Stimulated activated CD8-positive, alpha-beta memory T cell treated with anti-CD3 and anti-CD28 coated beads, Interleukin-4, amount 100 ng/mL, for 48 hours (primary cell): ENCODE results near the gene HOXC13.

Source experiments
- DNase-seq: peaks from one replicate; pipeline ENCODE4 v3.0.0-alpha.2; 2020

The HOXC13 gene

DNA sequence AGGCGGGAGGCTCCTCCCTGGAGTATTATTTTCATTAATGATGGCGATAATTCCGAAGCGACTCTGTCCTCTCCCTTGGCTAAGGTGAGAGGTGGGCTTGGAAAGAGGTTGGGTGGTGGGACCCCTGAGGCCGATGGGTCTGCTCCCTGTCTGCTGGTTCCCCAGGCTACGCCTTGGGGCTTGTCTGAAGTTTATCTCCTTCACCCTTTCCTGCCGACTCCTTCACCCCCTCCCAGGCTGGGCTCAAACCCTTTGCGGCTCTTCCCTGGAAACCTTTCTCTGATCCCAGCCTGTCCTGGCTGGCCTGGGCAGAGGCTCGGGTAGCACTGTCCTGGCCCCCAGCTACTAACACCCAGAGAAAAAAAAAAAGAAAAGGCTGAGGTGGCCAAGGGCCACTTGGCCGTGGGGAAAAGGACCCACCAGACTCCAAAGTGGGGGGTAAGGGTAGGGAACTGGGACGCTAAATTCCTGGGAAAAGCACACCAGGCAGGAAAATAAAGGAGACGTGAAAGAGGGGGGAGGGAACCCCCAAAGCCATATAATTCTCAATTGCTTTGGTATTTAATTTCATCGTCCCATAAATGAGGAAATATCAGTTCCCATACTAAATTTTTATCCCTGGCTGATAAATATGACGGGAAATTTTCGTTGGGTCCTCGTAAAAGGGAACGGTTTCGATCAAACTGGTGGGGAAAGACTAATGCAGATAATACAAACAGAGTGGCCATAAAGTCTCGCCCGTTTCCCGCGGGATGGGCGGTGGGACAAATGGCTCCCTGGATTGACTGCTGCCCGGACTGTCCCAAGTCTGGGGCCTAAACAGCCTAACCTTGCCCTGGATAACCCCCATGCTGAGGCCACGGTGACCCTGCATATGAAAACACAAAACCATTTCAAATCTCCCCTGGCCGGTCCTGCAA lies 44.3 kb downstream of the HOXC13 start:
- no peak for DNase-seq

DNA sequence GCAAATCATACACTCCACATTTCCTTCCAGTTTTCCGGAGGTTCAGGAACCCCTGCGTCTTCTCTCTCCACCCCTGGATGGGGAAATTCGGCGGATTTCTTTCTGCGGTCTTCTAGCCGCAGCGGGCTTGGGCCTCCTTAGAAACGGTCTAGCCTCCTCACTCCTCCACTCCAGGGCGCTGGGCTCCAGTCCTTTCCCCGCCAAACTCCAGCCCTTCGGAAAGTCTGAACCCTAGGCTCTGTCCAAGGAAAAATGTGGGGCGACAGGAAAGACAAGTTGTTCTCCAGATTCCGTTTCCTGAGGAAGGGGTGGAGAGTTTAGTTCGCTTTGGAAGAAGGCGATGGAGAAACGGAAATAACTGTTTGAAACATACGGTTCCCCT lies 44.9 kb downstream of the HOXC13 start:
- no peak for DNase-seq

DNA sequence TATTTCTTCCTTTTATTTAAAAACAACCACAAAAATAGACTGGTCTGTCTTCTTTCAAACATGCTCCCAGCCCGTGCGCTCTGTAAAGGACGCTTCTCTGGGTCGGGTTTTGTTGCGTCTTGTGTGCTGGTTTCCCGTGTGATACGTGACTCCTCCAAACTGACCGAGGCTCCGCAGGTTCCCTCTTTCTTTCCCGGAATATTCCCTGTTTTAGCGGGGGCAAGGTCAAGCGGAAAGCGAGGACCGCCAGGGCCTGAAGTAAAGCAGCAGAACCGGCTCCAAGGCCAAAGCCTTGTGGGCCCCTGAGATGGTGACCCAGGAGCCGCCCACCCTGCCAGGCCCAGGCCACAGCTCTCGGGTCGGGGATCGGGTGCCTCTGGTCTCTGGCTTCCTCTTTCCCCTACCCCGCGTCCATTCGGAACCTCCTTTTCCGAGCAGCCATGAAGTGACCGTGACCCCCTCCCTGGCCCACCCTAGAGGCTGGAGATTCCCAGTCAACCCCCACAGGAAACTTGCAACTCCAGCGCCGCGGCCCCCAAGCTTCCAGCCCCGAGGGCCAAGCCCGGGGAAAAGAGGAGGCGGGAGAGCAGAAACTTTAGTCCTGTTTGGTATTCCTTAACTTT lies 45.4 kb downstream of the HOXC13 start:
- no peak for DNase-seq

DNA sequence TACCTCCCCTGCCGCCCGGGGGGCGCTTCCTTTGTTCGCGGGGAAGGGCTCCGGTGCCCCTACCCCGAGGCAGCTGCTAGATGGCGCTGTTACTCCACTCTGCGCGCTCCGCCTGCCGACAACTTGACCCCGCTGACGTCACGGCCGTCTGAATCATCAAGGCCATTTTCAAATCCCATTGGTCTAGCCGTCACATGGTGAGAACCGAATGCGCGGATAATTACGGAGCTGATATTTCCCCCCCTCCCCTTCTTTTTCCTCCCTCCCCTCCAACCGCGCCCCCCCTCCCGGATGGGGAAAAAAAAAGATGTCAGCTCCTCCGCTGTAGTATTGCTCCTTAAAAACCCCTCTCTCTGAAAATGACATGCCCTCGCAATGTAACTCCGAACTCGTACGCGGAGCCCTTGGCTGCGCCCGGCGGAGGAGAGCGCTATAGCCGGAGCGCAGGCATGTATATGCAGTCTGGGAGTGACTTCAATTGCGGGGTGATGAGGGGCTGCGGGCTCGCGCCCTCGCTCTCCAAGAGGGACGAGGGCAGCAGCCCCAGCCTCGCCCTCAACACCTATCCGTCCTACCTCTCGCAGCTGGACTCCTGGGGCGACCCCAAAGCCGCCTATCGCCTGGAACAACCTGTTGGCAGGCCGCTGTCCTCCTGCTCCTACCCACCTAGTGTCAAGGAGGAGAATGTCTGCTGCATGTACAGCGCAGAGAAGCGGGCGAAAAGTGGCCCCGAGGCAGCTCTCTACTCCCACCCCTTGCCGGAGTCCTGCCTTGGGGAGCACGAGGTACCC lies 46.5 kb downstream of the HOXC13 start, which contains the start of gene HOXC10:
HOXC10 (plus strand) TSS at position 246 of the 791 bp plus-strand sequence; CDS start at position 360, 114 bp downstream.
- peak; percentile 96 for DNase-seq

DNA sequence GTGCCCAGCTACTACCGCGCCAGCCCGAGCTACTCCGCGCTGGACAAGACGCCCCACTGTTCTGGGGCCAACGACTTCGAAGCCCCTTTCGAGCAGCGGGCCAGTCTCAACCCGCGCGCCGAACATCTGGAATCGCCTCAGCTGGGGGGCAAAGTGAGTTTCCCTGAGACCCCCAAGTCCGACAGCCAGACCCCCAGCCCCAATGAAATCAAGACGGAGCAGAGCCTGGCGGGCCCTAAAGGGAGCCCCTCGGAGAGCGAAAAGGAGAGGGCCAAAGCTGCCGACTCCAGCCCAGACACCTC lies 47.0 kb downstream of the HOXC13 start:
- no peak for DNase-seq

DNA sequence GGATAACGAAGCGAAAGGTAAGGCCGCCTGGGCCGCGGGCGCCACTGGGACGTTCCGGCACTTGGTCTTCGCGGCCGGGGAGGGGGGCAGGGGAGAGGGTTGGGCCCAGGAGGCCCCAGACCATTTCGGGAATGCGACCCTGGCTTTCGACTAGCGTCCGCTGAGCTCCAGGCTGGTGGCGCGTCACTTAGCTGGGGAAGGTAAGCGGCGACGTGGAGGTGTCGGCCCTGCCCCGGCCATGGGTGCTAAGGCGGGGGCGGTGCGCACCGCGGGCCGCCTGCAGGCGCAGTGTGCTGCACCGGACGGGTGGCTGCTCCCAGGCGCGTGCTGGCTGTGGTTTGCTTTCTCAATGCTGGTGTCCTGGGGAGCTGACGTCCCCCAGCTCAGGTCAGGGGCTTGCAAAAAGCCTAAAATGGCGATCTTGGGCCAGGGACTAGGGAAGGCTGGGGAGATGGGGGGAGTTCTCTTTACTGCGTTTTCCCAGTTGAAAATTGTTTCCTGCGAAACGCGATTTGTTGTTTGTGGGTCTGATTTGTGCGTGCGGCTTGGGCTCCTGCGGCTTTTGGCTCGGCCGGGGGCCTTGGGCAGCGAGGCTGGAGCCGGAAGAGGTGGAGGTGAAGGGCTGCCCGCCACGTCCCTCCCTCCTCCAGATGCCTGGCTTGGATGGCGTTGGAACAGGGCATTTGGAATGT lies 47.5 kb downstream of the HOXC13 start:
- no peak for DNase-seq

DNA sequence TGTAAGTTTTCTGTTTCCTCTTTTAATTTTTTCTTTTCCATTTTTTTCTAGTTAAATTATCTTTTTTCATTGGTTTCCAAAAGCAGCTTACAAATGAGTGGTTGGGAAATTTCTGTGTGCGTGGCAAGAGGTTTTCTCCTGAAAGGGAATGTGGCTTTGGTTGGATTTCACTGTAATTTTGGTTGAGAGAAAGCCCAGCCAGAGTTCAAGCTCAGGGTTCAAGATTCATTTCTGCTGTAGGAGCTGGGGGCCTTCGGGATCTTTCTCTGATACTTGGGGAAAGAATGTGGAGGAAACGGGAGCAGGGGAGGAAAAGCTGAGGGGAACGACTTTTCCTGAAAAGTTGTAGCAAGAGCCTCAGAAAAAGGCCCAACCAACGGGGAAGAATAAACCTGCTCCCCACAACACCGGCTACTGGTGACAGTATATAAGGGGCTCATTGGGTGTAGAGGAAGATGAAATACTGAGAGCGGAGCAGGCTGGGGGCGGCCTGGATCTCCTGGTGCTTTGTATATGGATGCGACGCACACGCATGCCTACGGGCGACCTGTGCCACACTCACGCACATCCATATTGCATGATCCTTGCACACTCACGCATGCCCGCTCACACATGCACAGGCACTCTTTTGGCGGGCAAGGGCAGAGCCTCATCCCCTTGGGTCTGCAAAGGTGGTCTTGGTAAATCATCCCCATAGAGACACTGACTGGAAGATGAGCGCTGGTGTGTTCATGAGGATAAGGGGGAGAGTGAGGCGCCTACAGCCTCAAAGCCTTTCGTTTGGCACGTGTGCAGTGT lies 48.3 kb downstream of the HOXC13 start:
- DNase-seq: no peak

DNA sequence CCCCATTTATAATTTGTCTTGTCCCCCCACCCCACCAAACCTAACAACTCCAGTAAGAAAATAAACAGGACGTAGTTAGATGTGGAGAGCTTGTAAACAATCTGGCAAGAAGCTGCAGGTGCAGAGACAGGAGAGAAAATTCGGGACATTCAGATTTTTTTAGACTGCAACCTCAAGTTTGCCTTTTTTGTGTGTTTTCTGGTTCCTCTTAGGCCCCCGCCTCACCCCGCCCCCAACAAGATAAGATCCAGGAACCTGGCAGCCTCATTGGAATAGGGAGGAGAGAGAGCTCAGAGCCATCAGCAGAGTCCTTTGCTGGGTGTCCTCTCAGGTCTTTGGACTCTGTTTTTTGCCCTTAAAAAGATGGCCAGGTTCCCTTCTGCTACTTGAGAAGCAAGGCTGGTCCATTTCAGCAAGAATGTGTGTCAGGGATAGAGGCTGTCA lies 49.2 kb downstream of the HOXC13 start:
- DNase-seq: no peak

DNA sequence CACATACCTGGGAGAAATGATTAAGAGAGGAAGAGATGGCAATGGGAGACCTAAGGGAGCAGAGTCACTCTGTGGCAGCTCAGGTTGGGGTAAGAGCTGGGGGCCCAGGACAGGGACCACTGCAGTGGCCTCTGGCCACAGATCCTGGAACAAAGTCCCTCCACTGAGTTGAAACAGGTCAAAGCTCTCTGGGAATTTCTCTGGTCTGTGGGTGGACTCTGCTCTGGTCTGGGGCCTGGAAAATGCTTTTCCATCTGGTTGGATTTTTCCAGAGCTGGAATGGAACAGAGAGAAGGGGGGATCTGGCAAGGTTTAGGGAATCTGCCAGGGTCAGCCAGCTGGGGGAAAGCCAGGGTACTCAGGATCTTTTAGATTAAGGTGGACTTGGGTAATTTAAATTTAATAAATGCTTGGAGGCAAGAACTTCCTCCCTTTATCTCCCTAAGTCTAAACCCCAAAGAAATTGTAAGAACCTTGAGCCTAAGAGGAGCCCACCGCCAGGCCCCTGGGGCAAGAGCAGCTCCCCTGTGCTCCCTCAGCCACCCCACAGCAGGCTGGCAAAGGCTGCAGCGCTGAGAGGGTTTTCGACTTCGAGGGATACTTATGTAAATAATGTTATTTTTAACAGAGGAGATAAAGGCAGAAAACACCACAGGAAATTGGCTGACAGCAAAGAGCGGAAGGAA lies 50.1 kb downstream of the HOXC13 start:
- no peak for DNase-seq

DNA sequence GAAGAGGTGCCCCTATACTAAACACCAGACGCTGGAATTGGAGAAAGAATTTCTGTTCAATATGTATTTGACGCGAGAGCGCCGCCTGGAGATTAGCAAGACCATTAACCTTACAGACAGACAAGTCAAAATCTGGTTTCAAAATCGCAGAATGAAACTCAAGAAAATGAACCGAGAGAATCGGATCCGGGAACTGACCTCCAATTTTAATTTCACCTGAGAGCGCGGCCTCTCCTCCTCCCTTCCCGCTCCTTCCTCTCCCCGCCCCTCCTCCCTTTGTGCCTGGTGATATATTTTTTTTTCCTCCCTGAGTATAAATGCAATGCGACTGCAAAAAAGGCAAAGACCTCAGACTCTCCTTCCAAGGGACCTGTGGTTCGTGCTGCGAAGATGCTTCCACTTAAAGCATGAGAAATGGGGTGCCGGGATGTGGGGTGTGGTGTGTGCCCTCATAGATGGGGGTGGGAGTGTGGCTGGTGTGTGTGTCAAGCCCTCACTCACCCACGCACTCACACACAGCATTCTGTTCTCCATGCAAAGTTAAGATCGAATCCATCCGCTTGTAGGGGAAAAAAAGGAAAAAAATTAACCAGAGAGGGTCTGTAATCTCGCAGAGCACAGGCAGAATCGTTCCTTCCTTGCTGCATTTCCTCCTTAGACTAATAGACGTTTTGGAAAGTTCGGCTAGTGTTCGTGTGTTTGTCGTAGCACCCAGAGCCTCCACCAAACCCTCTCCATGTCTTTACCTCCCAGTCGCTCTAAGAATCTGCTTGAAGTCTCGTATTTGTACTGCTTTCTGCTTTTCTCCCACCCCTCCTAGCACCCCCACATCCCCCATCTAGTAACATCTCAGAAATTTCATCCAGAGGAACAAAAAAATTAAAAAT lies 50.8 kb downstream of the HOXC13 start:
- DNase-seq: no peak

DNA sequence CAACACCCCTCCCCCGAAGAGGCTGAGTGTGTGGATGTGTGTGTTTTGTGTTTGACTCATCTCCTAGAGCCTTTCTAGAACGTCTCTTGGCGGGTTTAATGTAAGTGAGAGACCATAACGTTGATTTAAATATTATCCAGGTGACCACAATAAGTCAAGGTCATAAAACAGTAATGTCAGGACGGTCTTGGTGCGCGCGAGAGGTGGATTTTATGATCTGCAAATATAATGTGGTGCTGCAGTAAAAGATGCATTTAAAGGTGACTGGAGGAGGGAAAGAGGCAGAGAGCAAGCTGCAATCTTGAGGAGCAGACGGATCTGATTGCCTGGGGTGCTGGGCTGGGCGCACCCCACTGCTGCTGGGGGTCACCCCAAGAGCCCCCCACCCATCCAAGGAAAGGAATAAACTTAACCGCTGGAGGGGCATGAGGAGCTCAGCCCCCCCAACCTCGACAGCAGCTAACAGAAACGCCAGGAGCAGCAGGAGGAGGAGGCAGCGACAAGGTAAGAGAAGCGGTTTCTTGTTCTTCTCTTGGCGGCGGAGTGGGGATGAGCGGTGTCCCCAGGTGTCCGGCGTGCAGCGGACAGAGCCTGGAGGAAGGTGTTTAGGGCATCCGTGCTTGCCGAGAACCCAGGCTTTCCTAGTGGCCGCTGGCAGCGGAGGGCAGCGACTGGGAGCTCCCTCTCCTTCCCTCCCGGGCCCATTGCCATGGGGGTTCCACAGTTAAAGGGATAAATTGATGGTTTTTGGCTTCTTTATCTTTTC lies 51.9 kb downstream of the HOXC13 start:
- no peak for DNase-seq

DNA sequence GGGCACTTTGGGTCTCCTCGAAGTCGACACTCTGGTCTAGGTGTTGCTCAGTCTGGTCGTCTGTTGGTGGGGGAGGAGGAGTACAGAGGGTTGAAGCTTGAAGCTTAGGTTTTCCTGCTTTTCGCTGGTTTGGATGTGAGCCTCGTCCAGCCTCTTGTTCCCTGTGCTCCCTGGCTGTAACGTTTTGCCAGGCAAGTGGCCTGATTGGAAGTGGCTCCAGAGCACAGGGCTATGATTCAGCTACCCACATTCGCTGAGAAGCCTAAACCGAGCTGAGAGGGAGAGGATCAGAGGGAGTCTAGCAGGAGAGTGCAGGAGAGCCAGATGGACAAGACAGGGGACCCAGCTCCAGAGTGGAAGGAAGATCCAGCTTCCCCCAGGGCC lies 52.4 kb downstream of the HOXC13 start:
- no peak for DNase-seq

DNA sequence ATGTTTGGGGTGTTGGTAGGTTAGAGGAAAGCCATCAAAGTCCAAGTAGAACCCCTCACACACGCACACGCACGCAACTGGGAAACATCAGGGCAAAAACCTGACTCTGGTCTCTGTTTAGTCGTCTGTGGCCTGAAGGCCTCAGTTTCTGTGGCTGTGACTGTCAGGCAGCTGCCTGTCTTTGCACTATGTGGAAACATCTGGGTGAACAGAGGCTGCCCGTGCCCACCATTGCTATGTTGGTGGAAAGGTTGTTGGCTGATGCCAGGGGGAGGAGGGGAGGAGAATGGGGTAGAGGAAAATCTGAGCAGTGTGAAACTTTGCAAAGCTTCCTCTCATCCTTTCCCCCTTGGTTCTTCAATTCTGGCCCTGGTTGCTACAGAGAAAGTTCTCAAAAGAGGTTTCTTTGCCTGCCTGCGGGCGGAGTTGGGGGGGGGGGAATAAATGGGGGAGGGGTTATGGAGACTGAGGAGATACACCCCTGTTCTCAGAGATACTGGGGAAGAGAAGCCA lies 53.8 kb downstream of the HOXC13 start:
- DNase-seq: no peak

DNA sequence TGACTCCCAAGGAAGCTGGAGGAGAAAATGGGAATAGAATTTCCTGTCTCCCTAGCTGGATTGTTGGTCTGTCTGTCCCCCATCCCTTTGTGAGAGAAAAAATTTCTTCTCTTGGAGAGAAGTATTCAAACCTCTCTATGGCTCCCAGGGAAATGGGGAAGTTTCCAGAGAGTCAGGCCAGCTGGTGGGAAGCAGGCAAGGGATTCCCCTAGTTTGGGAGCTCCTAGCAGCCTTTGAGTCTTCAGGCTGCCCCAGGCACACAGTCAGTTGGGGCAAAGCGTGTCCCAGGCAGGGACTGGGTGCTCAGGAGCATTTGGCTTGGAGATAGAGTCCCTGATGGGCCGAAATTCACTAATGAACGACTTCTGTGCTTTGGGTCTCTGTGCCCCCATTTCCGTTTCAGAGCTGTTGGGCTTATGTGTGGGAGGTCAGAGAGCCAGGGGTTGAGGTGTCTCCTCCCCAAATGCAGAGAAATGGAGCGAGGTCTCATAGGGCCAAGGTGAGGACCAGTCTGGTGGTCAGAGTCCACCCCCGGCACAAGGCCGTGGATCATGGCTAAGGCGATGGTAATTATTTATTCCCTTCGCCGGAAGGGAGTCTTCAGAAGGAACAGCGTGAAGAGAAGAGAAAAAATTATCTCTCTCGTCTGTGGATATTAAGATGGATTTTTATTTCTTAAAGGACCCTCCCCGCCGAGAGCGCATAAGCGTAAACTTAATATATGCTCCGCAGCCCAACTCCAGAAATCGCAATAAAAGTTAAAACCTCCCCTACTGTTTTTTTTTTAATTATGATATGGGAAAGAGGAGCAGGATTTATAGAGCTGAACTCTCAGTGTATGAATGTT lies 54.8 kb downstream of the HOXC13 start:
- DNase-seq: no peak

DNA sequence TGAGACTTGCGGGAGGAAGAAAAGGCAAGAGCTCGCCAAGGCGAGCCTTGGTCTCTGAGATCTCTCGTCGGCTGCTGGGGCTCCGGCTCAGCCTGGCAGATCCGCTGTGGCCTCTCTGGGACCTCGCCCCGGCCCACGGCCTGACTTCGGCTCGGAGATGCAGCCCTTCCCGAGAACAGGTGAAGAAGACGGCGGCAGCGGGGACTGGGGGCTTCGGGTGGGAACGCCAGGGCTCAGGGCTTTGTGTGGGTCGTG lies 55.3 kb downstream of the HOXC13 start:
- DNase-seq: no peak

DNA sequence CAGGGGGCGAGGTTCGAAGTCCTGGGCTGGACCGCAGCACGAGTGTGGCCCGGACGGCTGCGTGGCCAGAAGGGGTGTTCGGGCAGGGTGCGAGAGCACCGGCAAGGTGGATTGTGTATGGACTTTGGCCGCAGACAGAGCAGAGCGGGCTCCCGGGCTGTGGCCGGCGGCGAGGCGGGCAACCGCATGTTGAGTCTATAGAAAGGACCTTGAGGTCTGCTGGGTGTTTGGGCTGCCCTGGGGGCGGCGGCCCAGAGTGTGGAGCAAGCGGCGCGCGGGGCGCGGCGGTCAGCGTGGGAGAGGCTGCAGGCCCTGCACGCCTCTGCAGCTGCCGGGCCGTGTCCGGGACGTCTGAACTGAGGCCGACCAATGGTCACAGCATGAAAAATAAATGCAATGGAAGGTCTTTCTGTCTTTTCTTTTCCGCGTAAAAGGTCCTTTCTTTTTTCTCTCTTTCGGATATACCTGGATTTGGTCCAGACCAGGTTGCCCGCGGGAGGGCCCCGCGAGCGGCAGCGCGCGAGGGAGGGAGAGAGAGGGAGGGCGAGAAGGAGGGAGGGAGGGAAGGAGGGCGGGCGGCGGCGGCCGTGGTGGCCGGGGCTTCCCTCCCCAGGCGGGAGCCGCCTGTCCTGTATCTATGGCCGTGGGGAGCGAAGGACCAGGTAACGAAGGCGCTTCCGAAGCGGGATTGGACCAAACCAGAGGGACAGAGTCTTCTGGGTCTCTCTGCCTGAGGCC lies 55.8 kb downstream of the HOXC13 start:
- no peak for DNase-seq

DNA sequence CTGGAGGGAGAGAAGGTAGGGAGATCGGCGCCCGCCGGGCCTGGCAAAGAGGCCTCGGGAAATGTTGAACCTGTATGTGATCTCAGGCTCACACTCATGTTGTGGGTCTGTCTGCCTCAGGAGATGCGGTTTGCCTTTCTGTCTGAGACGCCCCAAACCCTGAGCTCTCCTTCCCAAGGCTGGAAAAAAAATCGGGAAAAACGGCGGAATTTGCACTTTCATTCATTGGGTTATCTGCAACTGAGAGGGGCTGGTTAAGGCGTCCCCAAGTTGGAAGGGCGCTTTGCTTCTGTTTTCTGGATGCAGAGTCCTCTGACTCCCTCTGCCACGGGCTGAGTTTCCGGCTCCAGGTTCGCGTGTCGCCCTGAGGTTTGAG lies 56.4 kb downstream of the HOXC13 start:
- peak; percentile 52 for DNase-seq
